Ishikawa (cell line): ENCODE results near the gene PRTG.

Experiments
- CEBPB ChIP-seq: IDR thresholded peaks from 2 replicates; pipeline ENCODE4 v1.6.1; 2012
- CREB1 ChIP-seq: IDR thresholded peaks from 2 replicates; pipeline ENCODE4 v1.6.1; 2012; ENCODE audit warnings: low read depth
- EP300 ChIP-seq: IDR thresholded peaks from 2 replicates; pipeline ENCODE4 v1.6.1; 2012; ENCODE audit warnings: borderline replicate concordance
- FOXM1 ChIP-seq: IDR thresholded peaks from 2 replicates; pipeline ENCODE4 v1.6.1; 2012; ENCODE audit warnings: low read depth, borderline replicate concordance
- NFIC ChIP-seq: IDR thresholded peaks from 2 replicates; pipeline ENCODE4 v1.6.1; 2012
- YY1 ChIP-seq: IDR thresholded peaks from 2 replicates; pipeline ENCODE4 v1.6.1; 2012; ENCODE audit warnings: low read depth
- ZBTB7A ChIP-seq: IDR thresholded peaks from 2 replicates; pipeline ENCODE4 v1.6.1; 2012; ENCODE audit warnings: low read depth
- TF ChIP-seq, protein P1 (sequence below): IDR thresholded peaks from 2 replicates; pipeline ENCODE4 v1.6.1; 2012
- TF ChIP-seq, protein P2 (sequence below): IDR thresholded peaks from 2 replicates; pipeline ENCODE4 v1.6.1; 2012; ENCODE audit warnings: low read depth, mild to moderate bottlenecking

DNA sequence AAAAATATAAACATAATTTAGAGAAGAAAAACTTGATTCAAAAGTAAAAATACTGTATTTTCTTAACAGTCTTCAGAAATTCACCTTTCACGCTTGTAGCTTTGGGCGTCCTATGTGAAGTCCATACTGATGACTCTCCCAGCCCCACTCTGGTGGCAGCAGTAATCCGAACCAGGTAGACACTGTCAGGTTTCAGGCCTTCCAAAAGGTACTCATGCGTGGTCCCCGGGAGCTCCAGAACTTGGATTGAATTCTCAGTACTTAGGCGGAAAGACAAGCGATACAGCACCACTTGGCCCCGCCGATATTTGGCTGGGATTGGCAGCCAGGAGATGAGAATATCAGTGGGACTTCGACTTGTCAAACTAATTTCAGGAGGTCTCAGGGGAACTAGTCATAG, 69.7 kb downstream of the PRTG start:
- no peak for TF ChIP-seq EP300
- TF ChIP-seq, protein P1, sequence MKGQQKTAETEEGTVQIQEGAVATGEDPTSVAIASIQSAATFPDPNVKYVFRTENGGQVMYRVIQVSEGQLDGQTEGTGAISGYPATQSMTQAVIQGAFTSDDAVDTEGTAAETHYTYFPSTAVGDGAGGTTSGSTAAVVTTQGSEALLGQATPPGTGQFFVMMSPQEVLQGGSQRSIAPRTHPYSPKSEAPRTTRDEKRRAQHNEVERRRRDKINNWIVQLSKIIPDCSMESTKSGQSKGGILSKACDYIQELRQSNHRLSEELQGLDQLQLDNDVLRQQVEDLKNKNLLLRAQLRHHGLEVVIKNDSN: no peak
- TF ChIP-seq, protein P2, sequence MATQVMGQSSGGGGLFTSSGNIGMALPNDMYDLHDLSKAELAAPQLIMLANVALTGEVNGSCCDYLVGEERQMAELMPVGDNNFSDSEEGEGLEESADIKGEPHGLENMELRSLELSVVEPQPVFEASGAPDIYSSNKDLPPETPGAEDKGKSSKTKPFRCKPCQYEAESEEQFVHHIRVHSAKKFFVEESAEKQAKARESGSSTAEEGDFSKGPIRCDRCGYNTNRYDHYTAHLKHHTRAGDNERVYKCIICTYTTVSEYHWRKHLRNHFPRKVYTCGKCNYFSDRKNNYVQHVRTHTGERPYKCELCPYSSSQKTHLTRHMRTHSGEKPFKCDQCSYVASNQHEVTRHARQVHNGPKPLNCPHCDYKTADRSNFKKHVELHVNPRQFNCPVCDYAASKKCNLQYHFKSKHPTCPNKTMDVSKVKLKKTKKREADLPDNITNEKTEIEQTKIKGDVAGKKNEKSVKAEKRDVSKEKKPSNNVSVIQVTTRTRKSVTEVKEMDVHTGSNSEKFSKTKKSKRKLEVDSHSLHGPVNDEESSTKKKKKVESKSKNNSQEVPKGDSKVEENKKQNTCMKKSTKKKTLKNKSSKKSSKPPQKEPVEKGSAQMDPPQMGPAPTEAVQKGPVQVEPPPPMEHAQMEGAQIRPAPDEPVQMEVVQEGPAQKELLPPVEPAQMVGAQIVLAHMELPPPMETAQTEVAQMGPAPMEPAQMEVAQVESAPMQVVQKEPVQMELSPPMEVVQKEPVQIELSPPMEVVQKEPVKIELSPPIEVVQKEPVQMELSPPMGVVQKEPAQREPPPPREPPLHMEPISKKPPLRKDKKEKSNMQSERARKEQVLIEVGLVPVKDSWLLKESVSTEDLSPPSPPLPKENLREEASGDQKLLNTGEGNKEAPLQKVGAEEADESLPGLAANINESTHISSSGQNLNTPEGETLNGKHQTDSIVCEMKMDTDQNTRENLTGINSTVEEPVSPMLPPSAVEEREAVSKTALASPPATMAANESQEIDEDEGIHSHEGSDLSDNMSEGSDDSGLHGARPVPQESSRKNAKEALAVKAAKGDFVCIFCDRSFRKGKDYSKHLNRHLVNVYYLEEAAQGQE: no peak
- no peak for TF ChIP-seq FOXM1
- TF ChIP-seq NFIC: no peak
- TF ChIP-seq CEBPB: no peak
- no peak for TF ChIP-seq ZBTB7A
- no peak for TF ChIP-seq YY1
- TF ChIP-seq CREB1: no peak
